OCI-LY1 (cell line): Measurements from ENCODE around the gene DPP4.

Experiments
- H2AFZ ChIP-seq: fragments of 200-600 bp; sonication (generic), shearing (Covaris generic); 2 replicates; pipeline ENCODE4 v1.6.0; 2014; ENCODE audit warnings: antibody characterized with exemption, mild to moderate bottlenecking, low read length
- H3F3A ChIP-seq: fragments of 200-600 bp; sonication (generic), shearing (Covaris generic); 2 replicates; pipeline ENCODE4 v1.6.0; 2014; ENCODE audit warnings: mild to moderate bottlenecking, antibody characterized with exemption, low read length, moderate library complexity; ENCODE audit not compliant: insufficient read depth
- H3K27ac ChIP-seq: fragments of 200-600 bp; sonication (generic); 2 replicates; pipeline ENCODE4 v1.5.1; 2014; ENCODE audit warnings: low read length, mixed run types, mild to moderate bottlenecking, low read depth; ENCODE audit not compliant: poor library complexity, severe bottlenecking
- H3K27me3 ChIP-seq: fragments of 200-600 bp; sonication (generic); 2 replicates; pipeline ENCODE4 v1.6.0; 2014; ENCODE audit warnings: antibody characterized with exemption, mild to moderate bottlenecking, low read length, moderate library complexity; ENCODE audit not compliant: insufficient read depth
- H3K36me3 ChIP-seq: fragments of 200-600 bp; sonication (generic); 2 replicates; pipeline ENCODE4 v1.6.1; 2014; ENCODE audit warnings: mild to moderate bottlenecking, antibody characterized with exemption, low read length, moderate library complexity, mixed read lengths; ENCODE audit not compliant: insufficient read depth
- H3K4me1 ChIP-seq: fragments of 200-600 bp; sonication (generic); 2 replicates; pipeline ENCODE4 v1.5.1; 2014; ENCODE audit warnings: mild to moderate bottlenecking, low read length, moderate library complexity; ENCODE audit not compliant: insufficient read depth, severe bottlenecking
- H3K4me2 ChIP-seq: fragments of 200-600 bp; sonication (generic), shearing (Covaris generic); 2 replicates; pipeline ENCODE4 v1.6.1; 2014; ENCODE audit warnings: low read length
- H3K4me3 ChIP-seq: fragments of 200-600 bp; sonication (generic); 2 replicates; pipeline ENCODE4 v1.5.1; 2014; ENCODE audit warnings: low read length, low read depth, mild to moderate bottlenecking, mixed read lengths; ENCODE audit not compliant: poor library complexity, severe bottlenecking
- H3K79me2 ChIP-seq: fragments of 200-600 bp; shearing (Covaris generic); 2 replicates; pipeline ENCODE4 v1.6.1; 2016; ENCODE audit warnings: mixed run types, low read length, mixed read lengths; ENCODE audit not compliant: insufficient read depth
- H3K9ac ChIP-seq: fragments of 200-600 bp; sonication (generic), shearing (Covaris generic); 2 replicates; pipeline ENCODE4 v1.6.1; 2014; ENCODE audit warnings: mild to moderate bottlenecking, low read length, mixed read lengths
- H3K9me2 ChIP-seq: fragments of 200-600 bp; sonication (generic), shearing (Covaris generic); 2 replicates; pipeline ENCODE4 v1.6.1; 2014; ENCODE audit warnings: low read depth, mild to moderate bottlenecking, low read length, mixed read lengths
- H3K9me3 ChIP-seq: fragments of 200-600 bp; shearing (Covaris generic); 2 replicates; pipeline ENCODE4 v1.6.1; 2014; ENCODE audit warnings: low read length, mixed read lengths
- H4K20me1 ChIP-seq: fragments of 200-600 bp; sonication (generic), shearing (Covaris generic); 2 replicates; pipeline ENCODE4 v1.6.0; 2016; ENCODE audit warnings: mild to moderate bottlenecking, low read length; ENCODE audit not compliant: insufficient read depth
- CTCF ChIP-seq: fragments of 200-600 bp; sonication (generic), shearing (Covaris generic); IDR thresholded peaks from 2 replicates; pipeline ENCODE4 v1.5.1; 2017; ENCODE audit warnings: mild to moderate bottlenecking, antibody characterized with exemption, low read length, moderate library complexity, mixed read lengths
- EZH2 ChIP-seq: fragments of 200-600 bp; sonication (generic), shearing (Covaris generic); IDR thresholded peaks from 2 replicates; pipeline ENCODE4 v1.8.0; 2017; ENCODE audit warnings: borderline replicate concordance, mixed run types, mild to moderate bottlenecking, antibody characterized with exemption, low read length, moderate library complexity, mixed read lengths

DPP4 gene

GRCh38 chr2:161987311-161987710 lies 86.7 kb downstream of the DPP4 start:
- H3F3A ChIP-seq = no peaks in the 10 kb centered on the region
- H4K20me1 ChIP-seq = no peaks in the 10 kb centered on the region
- H3K27ac ChIP-seq = no peak overlapping the region
- H3K27me3 ChIP-seq = no peaks in the 10 kb centered on the region
- no peaks in the 10 kb centered on the region for H3K9me2 ChIP-seq
- H3K9me3 ChIP-seq = no peaks in the 10 kb centered on the region
- no peak for TF ChIP-seq EZH2
- TF ChIP-seq CTCF = no peak
- no peak overlapping the region for H3K4me3 ChIP-seq
- H2AFZ ChIP-seq = no peak overlapping the region
- H3K79me2 ChIP-seq = no peaks in the 10 kb centered on the region
- no peak overlapping the region for H3K4me2 ChIP-seq
- no peak overlapping the region for H3K9ac ChIP-seq
- H3K4me1 ChIP-seq = no peaks in the 10 kb centered on the region
- no peaks in the 10 kb centered on the region for H3K36me3 ChIP-seq

GRCh38 chr2:161983866-161984265 lies 90.1 kb downstream of the DPP4 start:
- no peaks in the 10 kb centered on the region for H3F3A ChIP-seq
- no peaks in the 10 kb centered on the region for H3K9me3 ChIP-seq
- no peak overlapping the region for H3K9ac ChIP-seq
- no peaks in the 10 kb centered on the region for H3K4me1 ChIP-seq
- no peaks in the 10 kb centered on the region for H3K9me2 ChIP-seq
- no peaks in the 10 kb centered on the region for H3K79me2 ChIP-seq
- H3K4me2 ChIP-seq = no peak overlapping the region
- H3K27ac ChIP-seq = no peak overlapping the region
- no peak overlapping the region for H3K4me3 ChIP-seq
- no peaks in the 10 kb centered on the region for H4K20me1 ChIP-seq
- no peak for TF ChIP-seq CTCF
- no peak for TF ChIP-seq EZH2
- no peaks in the 10 kb centered on the region for H3K36me3 ChIP-seq
- H3K27me3 ChIP-seq = no peaks in the 10 kb centered on the region
- H2AFZ ChIP-seq = no peak overlapping the region

GRCh38 chr2:161983331-161983651 lies 90.7 kb downstream of the DPP4 start:
- Histone ChIP-seq H3K9me2 (no peaks in the 10 kb centered on the region), H2AFZ (no peak overlapping the region), H3F3A (no peaks in the 10 kb centered on the region), H3K27me3 (no peaks in the 10 kb centered on the region), H3K9me3 (no peaks in the 10 kb centered on the region), H3K79me2 (no peaks in the 10 kb centered on the region), H3K4me3 (no peak overlapping the region), H3K27ac (no peak overlapping the region), H4K20me1 (no peaks in the 10 kb centered on the region), H3K4me1 (no peaks in the 10 kb centered on the region), H3K9ac (no peak overlapping the region), H3K4me2 (no peak overlapping the region), H3K36me3 (no peaks in the 10 kb centered on the region)
- no peak for TF ChIP-seq CTCF
- TF ChIP-seq EZH2 = no peak
